ENCODE results near the gene FOXN3. TPM values are rescaled to one million over a fixed set of nuclear protein-coding genes. Genes with fewer than 3 reads are reported as not detected.

FOXN3 gene
- total and polyA plus RNA-seq, 10 donors: 9.2 to 121 (median 98.3) TPM

DNA sequence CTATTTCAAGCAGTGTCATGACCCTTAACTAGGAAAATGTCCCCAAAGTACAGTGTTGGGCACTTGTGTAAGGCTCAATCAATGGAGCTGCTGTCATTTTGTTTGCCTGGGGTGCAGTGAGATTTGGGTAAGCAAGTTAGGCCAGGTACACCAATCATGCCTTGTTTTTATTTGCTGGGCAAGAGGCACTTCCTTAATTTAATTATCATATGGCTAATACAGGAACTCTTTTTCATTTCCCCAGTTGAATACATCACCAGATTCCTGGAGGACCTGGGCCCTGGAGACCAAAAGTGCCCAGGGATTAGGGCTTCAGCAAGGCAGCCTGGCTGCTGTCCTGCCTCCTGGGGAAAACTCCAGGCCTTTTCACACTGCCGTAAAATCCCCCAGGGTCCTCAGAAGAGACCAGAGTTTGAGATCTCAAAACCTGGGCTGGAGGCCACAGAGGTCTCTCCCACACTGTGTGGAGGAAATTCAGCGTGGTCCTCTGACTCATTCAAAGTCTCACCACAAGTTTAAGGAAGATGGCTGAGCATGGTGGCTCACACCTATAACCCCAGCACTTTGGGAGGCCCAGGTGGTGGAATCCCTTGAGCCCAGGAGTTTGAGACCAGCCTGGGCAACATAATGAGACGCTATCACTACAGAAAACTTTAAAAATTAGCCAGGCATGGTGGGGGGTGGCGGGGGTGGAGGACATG, 28.4 kb upstream of the FOXN3 start:
- Histone ChIP-seq H3K4me1 (peaks cover 28 to 83% (median 46%) of the 10 kb centered on the region in 6 donors), H3K4me3 (no peak overlapping the region), H3K27me3 (replicated peaks in 1 of 7) (no peaks in the 10 kb centered on the region), H3K27ac (peak overlapping the region; percentile 9 to 81 (median 60)), H3K36me3 (no peaks in the 10 kb centered on the region), H3K9me3 (no peaks in the 10 kb centered on the region)
- intact Hi-C loops (cut with DNase I; ENCODE audit: low total_unique reads): no loop called here
- TF ChIP-seq, protein P1, sequence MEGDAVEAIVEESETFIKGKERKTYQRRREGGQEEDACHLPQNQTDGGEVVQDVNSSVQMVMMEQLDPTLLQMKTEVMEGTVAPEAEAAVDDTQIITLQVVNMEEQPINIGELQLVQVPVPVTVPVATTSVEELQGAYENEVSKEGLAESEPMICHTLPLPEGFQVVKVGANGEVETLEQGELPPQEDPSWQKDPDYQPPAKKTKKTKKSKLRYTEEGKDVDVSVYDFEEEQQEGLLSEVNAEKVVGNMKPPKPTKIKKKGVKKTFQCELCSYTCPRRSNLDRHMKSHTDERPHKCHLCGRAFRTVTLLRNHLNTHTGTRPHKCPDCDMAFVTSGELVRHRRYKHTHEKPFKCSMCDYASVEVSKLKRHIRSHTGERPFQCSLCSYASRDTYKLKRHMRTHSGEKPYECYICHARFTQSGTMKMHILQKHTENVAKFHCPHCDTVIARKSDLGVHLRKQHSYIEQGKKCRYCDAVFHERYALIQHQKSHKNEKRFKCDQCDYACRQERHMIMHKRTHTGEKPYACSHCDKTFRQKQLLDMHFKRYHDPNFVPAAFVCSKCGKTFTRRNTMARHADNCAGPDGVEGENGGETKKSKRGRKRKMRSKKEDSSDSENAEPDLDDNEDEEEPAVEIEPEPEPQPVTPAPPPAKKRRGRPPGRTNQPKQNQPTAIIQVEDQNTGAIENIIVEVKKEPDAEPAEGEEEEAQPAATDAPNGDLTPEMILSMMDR (IDR thresholded peaks at IDR 0.05 in 8 of 11, conservative IDR thresholded peaks at IDR 0.05 in 3 of 11): no peak
- TF ChIP-seq POLR2AphosphoS5 (IDR thresholded peaks at IDR 0.05) (no peak), POLR2A (IDR thresholded peaks at IDR 0.05) (no peak)
- DNase-seq: no peak
- 50 to 56% (median 54%) methylated on average over 3 to 4 of the region's 4 CpGs for WGBS, 5 donors

DNA sequence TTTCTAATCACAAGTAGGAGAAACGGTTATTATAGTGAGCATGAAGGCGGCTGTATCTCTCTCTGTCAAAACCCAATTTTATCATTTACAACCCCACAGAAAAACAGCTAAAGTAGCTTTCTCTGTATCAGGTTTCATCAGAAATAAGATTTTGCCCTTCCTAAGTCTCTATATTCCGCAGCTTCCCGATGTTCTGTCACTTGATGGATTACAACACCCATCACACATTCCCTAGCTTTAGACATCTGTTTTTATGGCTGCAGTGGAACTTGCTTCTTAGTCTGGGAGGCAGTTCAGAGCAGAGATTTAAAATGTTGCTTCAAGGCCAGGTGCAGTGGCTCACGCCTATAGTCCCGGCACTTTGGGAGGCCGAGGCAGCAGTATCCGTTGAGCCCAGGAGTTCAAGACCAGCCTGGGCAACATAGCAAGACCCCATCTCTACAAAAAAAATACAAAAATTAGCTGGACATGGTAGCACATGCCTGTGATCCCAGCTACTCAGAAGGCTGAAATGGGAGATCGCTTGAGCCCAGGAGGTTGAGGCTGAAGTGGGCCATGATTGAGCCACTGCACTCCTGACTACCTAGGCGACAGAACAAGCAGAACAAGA, 27.6 kb upstream of the FOXN3 start:
- H3K4me3 ChIP-seq: no peak overlapping the region
- H3K27ac ChIP-seq: peak overlapping the region in 7 of 8 donors; percentile 39 to 81 (median 65)
- H3K27me3 ChIP-seq (replicated peaks in 1 of 7): no peaks in the 10 kb centered on the region
- peaks cover 28 to 83% (median 46%) of the 10 kb centered on the region in 6 donors for H3K4me1 ChIP-seq
- H3K36me3 ChIP-seq: no peaks in the 10 kb centered on the region
- intact Hi-C loops (cut with DNase I; ENCODE audit: low total_unique reads): no loop called here
- WGBS, 5 donors: 66 to 81% (median 80%) methylated on average over 10 of the region's 10 CpGs
- H3K9me3 ChIP-seq: no peaks in the 10 kb centered on the region
- TF ChIP-seq, protein P1 (IDR thresholded peaks at IDR 0.05 in 8 of 11, conservative IDR thresholded peaks at IDR 0.05 in 3 of 11): no peak
- no peak for TF ChIP-seq POLR2A (IDR thresholded peaks at IDR 0.05)
- no peak for TF ChIP-seq POLR2AphosphoS5 (IDR thresholded peaks at IDR 0.05)
- no peak for DNase-seq

DNA sequence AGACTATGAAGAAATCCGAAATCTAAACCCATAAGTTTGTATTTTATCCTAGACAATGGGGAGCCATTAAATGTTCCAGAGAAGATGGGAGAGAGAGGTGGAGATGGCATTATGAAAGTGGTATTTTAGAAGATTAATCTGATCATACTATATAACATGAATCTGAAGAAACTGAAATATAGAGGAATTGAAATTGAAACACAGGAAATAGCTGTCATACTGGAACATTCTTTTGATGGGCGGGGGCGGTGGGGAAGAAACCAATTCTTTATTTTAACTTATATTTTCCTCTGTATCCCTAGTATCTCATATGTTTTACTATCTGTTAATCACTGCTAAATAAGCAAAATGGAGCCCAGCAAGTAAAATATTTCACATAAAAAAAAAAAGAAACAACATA, 27.0 kb upstream of the FOXN3 start:
- intact Hi-C loops (cut with DNase I; ENCODE audit: low total_unique reads): no loop called here
- Histone ChIP-seq H3K36me3 (no peaks in the 10 kb centered on the region), H3K9me3 (no peaks in the 10 kb centered on the region), H3K4me3 (no peak overlapping the region), H3K27me3 (replicated peaks in 1 of 7) (no peaks in the 10 kb centered on the region), H3K27ac (peak overlapping the region in 7 of 8 donors; percentile 61 to 81 (median 68)), H3K4me1 (peaks cover 28 to 83% (median 46%) of the 10 kb centered on the region in 6 donors)
- 28 to 38% (median 34%) methylated on average over 3 of the region's 3 CpGs for WGBS, 5 donors
- TF ChIP-seq POLR2A (IDR thresholded peaks at IDR 0.05) (no peak), POLR2AphosphoS5 (IDR thresholded peaks at IDR 0.05) (no peak)
- TF ChIP-seq, protein P1 (IDR thresholded peaks at IDR 0.05 in 8 of 11, conservative IDR thresholded peaks at IDR 0.05 in 3 of 11): no peak
- no peak for DNase-seq

DNA sequence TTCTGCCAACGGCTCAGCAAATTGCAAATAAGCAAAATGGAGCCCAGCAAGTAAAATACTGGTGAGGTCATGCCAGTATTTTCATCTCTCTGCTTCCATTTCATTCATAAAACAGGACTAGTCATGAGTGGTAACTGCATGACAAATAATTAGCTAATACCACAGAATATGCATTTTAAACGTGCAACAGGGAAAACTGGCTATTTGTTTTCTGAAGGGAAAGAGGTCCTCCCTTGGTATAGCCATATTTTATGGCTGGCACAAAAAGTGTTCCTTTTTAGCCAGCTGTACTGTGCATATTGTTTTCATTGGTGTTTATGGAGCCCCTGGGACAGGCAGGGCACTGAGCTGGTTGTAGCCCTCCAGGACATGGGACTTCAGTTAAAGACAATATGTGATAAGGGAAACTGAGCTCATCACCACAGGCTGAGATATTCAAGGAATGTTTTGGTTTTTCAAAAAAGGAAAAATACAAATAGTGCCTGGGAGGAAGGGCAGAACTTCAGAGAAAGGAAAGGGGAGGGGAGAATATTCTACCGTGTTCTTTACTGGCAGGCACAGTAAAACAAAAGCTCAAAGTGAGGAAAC, 26.1 kb upstream of the FOXN3 start:
- no peaks in the 10 kb centered on the region for H3K36me3 ChIP-seq
- no peak overlapping the region for H3K4me3 ChIP-seq
- no peak for DNase-seq
- 40 to 57% (median 44%) methylated on average over 3 of the region's 3 CpGs for WGBS, 5 donors
- H3K4me1 ChIP-seq: peaks cover 28 to 75% (median 44%) of the 10 kb centered on the region in 6 donors
- H3K27me3 ChIP-seq (replicated peaks in 1 of 7): no peaks in the 10 kb centered on the region
- H3K27ac ChIP-seq: peak overlapping the region; percentile 13 to 81 (median 66)
- H3K9me3 ChIP-seq: no peaks in the 10 kb centered on the region
- intact Hi-C loops (cut with DNase I; ENCODE audit: low total_unique reads): no loop called here
- no peak for TF ChIP-seq POLR2A (IDR thresholded peaks at IDR 0.05)
- TF ChIP-seq POLR2AphosphoS5 (IDR thresholded peaks at IDR 0.05): no peak
- TF ChIP-seq, protein P1 (IDR thresholded peaks at IDR 0.05 in 8 of 11, conservative IDR thresholded peaks at IDR 0.05 in 3 of 11): no peak
